GM21515 (cell line): ENCODE results near the gene DNAJB6.

Experiments used
- ATAC-seq: cut with Tn5 transposase; IDR thresholded peaks from one replicate; pipeline ENCODE4 v1.9.1; 2021; ENCODE audit not compliant: unreplicated experiment

The DNAJB6 gene

DNA sequence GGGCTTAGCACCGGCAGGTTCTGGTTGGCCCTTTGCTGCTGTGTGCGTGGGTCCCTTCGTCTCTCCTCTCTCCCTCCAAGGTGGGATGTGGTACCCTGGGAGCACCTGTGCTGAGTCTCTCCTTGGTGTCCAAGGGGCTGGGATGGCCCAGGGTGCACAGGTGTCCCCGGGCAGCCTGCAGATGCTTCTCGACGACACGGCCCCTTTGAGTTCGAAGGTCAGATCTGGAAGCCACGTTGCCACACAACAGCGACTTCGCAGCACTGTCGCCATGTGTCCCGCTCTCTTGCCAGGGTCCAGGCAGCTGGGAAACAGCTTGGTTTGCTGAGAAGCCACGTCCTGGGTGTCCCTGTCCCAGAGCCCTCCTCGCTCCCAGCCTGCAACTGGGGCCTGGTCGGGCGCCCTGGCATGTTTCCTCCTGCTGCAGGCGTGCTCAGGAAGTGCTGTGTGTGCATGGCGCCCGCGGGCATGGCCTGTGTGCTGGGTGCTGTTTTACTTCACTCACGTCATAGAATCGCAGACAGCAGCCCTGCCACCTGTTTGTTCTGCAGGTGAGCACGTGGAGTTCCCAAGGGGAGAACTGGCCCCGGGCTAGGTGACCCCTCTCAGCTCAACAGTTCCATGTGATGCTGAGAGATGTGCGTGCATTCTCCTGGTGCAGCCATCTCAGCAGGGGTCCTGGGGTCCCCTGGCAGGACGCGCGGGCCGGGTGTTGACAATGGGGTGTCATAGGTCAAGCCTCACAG is 70.9 kb downstream of the DNAJB6 start:
- no peak for ATAC-seq

DNA sequence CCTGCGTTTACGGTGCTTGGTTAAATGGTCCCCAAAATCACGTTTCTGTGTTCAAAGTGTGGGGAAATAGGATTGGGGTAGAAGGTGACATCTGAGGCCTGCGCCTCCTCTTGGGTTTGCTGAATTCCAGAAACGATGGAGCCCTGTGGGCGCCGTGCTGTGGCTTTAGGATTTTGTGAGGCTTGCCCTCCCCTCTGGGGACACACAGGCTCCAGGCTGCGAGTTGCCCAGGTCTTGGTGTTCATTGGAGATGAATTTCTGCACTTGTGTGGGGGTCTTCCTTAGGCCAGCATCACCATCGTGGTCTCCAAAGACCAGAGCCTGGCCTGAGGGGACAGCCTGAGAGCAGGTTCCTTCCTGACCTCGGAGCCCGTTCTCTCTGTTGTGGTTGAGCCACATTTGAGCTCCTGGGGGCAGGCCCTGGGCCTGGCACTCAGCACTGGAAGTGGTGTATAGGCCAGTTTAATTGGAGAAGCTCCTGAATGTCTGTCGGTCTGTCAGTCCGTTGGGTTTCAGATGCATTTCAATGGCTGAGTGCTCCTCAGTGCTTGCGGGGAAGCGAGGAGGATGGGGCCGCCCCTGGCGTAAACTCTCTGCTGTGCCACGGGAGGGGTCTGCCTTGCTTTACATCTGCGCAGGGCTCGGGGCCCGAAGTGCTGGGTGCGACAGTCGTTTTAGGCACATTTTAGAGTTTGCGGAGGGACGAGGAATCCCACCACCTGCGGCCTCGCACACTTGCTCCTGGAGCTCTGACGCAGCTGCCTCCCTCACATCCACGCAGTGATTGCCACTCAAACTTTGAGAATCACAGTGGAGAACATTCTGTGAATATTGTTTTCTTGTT is 71.7 kb downstream of the DNAJB6 start:
- ATAC-seq = no peak

DNA sequence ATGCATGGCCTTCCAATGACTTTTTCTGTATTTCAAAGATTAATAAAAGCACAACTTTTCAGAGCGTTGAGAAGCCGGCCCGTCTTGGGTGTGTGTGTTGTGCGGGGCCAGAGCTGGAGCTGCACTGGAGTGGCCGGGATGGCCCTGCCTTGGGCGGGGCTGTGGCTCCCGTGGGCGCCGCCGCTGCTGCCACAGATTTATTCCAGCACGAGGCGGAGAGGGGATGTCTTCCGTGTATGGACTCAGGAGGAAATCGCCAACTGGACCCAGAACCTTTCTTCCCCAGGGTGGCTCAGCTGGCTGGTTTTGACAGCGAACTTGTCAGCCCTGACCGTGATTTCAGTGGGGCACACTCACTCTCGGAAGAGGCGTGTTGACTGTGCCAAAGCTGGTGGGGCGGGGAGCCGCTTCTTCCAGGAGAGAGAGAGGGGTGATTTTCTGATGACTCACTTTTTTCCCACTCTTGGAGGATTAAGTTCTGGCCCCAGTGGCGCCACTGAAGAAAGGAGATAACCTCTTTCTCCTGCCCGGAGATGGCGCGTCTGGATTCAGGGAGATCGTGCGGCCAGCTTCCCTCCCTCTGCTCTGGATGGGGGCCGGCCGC is 72.4 kb downstream of the DNAJB6 start:
- ATAC-seq = no peak

DNA sequence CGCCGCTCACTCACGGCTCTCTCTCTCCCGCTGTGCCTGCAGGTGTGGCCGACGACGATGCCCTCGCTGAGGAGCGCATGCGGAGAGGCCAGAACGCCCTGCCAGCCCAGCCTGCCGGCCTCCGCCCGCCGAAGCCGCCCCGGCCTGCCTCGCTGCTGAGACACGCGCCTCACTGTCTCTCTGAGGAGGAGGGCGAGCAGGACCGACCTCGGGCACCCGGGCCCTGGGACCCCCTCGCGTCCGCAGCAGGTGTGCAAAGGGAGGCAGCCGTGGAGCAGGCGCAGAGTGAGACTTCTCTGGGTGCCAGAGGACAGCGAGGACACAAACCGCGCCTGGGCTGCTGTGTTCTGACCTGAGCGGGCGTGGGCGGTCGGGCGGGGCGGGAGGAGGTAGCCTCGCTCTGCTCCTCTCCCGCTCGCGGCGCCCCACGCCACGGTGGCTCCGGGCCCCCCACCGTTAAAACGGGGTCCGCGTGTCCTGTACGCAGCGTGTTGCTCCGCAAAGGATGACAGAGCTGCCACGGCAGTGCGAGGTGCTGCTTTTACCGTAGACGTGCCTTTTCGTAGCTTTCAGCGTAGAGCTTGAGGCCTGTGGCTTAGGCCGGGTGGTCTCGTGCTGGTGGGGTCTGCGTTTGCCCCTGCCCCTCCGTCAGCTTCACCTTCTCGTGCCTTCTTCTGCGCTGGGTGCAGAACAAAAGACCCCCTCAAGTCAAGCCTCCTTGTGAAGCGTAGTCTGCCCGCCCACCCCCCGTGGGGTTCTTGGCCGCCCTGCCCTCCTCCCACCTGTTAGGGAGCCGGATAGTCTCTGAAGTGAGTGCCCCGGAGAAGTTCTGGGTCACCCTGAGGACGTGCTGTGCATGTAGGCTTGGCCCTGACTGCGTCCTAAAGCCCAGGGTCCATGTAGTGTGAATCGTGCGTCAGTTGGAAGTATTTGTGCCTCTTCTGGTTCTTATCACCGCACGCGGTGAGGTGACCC is 73.2 kb downstream of the DNAJB6 start:
- ATAC-seq = no peak

DNA sequence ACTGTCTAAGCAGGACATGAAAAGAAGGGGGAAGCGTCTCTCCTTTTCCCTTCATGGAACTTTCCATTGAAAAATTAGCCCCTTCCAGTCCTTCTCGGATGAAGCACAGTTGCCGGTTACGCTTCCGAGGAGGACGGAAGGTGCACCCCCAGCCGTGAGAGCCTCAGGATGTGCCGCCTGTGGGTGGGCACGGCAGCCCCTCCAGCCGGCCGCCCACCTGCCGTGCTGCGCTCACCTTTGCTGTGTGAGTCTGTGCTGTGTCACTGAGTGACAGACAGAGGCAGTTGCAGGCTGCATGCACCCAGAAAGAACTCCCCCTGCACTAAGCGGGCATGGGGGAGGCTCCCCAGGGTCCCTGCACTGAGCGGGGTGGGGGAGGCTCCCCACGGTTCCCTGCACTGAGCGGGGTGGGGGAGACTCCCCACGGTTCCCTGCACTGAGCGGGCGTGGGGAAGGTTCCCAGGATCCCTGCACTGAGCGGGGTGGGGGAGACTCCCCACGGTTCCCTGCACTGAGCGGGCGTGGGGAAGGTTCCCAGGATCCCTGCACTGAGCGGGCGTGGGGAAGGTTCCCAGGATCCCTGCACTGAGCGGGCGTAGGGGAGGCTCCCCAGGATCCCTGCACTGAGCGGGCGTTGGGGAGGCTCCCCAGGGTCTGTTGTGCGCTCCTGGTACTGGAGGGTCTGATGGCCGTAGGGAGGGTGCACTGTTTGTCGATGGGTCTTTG is 74.2 kb downstream of the DNAJB6 start:
- ATAC-seq = no peak

DNA sequence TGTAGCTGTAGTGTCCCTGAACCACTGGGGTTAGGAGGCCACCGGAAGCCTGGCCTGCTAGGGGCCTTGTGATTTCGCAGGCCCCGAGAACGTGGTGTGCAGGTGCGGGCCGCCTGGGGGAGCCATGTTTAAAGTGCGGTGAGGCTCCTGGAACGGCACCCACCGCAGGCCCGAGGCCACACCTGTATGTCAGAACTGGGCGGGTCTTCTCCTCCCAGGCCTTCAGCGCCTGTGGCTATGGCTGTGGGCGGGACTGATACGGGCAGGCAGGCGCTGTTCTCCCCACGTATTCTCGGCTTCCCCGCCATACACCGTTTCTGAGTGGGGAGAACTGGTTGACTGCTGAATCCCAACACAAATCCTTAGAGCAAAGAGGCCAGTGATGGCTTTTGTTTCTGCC is 74.8 kb downstream of the DNAJB6 start:
- no peak for ATAC-seq

DNA sequence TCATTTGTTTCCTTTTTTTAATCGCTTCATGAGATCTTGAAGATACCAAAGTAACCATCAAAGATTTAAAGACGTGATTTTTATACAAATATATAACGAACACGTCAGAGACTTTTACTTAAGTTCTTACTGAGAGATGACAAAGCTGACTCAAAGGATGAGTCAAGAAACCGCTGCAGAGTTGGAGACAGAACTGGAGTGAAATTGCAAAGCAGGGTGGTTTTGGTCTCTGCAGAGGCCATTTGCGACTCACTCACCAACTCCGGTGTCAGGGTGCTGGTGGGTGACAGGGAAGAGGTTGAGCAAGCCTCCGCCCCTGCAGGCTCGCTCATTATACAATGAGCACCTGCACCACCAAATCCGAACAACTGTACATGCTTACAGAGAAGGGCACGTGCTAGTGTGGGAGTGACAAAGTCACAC is 75.2 kb downstream of the DNAJB6 start:
- ATAC-seq = no peak

DNA sequence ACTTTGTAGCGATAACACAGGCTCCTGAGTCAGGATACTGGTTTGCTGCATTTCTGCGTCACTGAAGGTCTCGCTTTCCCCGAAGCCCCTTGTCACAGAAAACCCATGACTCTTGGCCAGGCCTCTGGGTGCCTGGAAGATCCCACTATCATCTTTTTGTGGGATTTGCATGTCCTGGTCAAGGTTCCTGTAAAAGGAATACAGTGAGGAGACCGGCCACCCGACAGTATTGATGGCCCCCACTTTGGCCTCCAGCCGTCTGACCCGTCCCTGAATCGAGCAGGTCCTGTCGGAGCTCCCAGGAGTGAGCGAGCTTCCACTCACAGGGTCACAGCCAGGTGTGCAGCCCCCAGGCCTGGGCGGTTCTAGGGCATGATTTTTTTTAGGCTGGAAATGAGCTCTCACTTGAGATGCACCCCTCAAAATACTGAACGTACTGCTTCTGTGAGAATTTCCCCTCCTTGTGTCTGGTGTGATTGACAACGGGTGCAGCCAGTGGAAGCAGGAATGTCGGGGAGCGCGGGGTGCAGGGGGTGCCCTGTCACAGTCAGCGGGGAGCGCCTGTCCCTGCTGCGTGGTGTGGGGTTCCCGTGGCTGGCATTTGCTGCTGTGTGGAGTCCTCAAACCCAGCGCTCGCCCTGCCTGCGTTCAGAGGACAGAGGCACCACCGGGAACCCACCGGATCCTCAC is 75.8 kb downstream of the DNAJB6 start:
- no peak for ATAC-seq

DNA sequence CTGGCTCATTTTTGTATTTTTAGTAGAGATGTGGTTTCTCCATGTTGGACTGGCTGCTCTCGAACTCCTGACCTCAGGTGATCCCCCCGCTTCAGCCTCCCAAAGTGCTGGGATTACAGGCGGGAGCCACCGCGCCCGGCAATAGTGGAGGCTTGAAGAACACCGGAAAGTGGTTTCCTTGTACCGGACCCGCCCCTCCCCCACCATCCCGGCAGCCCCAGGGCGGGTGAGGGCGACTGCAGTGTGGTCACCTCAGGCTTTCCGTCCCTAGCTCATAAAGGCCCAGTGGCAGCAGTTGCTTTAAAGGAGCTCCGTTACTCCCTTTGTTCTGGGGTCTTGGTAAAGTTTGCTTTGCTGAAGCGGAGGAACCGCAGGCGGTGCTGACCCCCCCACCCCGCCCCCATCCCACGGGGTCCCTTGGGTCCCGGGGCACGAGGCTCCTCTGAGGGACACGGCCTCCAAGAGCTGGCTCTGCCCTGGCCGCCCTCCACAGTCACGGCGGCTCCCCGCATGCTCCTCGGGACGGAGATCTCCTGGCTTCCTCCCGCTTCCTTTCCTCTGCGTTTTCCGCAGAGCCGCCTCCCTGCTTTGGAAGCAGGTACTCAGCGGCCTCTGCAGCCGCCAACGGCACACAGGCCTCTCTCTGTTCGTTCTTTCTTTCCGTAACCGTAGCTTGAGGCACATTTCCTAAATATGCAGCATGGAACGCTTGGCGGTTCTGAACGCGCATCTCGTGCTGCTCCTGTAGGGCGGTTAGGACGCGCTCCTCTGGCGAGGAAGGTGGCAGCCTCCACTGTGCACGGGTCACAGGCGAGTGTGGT is 77.3 kb downstream of the DNAJB6 start:
- ATAC-seq = no peak

DNA sequence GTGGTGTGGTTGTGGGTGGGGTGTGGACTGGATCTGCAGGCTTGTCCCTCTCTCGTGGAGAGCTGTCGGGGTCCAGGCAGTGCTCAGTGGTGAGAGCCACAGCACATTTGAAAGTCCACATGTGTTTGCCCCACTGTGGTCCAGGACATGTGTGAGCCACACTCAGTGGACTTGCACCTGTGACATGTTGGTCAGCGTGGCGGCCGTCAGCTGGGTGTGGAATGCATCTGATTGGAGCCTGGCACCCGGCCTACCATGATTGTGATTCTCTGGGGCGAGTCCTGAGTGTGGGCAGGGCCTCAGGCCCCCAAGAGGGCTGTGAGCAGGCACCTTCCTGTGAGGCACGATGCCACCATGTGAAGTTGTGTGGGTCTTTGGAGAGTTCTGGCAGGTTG is 77.9 kb downstream of the DNAJB6 start:
- ATAC-seq = no peak

DNA sequence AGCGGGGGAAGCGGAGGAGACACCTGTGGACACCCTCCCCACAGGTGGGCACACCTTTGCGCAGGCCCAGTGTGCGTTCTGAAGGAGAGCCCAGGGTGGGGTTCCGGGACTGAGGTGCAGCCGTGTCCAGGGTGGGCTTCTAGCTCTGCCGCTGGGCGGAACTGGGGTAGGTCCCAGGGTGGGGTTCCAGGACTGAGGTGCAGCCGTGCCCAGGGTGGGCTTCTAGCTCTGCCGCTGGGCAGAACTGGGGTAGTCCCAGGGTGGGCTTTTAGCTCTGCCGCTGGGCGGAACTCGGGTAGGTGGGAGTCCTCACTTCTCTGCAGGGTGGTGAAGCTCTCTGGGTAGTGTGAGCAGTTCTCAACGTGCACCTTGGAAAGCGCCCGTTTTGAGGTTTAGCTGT is 78.7 kb downstream of the DNAJB6 start:
- no peak for ATAC-seq

DNA sequence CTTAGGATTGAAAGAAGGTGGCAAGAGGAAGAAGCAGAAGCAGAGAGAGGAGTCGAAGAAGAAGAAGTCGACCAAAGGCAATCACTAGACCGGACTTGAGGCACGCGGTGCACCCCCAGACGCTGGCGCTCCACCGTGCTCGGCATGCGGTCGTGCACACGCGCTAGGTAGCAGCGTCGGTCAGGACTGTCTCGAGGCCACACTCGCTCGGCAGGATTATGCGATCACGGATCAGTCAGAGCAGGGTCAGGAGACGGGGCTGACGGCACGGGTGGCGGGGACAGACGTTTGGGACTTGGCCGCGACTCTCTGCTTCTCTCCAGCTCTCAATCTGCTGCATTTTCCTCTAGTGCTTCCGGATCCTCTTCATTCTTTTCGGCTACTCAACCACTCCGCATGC is 79.2 kb downstream of the DNAJB6 start:
- ATAC-seq = no peak

DNA sequence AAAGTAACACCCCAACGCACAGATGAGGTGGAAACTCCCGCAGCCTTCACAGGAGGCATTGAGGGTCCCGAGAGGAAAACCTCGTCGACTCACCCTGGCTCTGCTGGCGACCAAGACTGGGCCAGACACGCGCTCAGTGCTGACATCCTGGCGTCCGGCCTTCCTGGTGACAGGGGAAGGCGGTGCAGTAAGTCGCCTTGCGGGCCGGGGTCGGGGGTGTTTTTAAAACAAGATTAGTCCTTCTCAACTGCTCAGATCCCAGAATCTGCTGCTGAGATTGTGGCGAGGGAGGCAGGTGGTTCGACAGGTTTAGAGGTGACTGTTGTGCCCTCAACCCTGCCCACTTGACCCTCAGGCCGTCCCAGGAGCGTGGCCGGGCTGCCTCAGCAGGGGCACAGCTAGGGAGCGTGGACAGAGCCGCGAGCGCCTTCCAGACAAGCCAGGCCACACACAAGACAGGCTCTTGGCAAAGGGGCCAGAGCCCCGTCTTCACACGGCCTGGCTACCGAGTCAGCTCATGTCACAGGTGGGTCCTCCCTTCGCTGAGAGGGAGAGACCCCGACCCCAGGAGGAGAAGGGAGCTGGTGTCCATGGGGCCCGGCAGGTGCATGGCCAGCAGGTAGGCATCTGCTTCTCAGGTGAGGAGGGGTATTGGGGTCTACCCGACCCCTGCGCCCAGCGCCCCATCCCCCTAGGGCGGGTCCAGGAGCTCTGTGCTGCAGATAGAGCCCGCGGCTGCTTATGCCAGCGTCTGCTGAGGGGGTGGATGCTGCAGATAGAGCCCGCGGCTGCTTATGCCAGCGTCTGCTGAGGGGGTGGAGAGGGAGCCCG is 81.6 kb downstream of the DNAJB6 start:
- ATAC-seq = no peak

DNA sequence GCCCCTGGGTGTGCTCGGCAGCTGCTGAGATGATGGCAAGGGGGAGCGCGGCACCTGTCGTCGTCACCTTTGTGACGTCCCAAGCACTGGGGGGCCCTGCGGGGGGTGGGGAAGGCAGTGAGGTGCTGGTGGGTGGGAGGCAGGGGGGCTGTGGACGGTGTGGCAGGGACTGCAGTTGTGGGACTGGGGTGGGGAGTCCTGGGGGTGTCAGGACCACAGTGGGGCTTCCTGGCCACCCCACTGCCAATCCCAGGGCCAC is 82.2 kb downstream of the DNAJB6 start:
- ATAC-seq = no peak

DNA sequence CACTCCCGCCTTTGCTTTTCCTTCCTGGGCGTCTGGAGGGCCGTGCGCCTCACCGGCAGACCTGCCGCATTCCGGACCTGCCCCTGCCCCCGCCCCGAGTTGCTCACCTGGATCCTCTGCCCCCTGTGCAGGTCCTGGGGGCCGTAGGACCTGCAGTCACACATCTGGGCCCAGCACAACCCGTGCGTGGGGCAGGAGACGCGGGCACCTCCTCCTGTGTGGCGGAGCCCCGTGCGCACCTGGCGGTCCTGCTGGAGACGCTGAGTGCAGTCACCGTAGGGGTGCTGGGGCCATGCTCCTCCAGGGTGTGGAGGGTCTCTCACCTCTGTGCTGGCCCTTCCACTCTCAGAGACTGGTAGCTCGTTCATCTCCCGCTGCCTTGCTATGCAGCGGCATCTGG is 85.5 kb downstream of the DNAJB6 start:
- ATAC-seq = no peak

DNA sequence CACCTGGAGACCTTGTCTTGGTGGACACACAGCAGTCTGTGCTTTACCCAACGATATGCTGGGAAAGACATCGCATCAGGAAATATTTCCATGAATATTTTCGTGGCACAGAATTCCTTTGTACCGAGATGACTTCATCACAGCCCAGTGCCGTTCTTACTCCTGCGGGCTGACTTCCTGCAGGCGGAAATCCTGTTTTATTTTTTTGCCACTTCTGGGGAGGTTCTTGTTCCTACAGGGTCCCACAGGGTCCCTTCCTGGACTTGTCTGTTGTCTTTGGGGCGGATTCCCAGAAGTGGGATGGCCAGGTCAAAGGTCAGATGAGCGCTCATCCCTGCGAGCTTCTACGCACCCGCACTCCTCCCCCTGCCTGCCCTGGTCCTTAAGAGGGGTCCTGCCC is 86.5 kb downstream of the DNAJB6 start:
- ATAC-seq = no peak

DNA sequence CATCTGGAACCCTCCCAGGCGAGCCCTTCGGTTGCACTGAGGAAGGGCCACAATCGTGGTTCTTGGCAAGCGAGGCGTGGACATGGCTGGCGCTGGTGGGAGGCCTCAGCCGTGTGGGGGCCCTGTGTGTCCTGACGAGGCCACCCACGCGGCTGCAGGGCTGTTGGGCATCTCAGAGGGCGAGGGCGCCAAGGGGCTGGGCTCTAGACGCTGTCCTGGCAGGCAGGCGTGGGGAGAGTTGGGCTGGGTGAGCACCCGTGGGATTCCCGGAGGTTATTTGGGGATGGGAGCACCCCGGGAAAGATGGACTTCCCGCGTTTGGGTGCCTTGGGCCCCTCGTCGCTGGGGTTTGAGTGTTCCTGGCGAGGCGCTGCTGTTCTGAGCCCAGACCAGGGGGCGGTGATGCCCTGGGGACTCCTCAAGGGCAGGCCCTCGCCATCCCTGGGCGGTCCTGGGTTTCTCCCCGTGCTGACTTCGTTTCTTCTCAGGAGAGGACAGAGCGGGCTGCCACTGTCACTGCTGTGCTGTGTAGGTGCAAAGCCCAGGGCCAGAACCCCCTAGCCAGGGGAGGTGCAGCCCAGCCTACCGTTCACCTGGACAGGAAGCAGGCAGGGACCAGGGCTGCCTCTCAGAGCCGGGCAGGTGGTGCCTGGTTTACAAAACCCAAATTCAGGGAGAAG is 87.2 kb downstream of the DNAJB6 start:
- no peak for ATAC-seq
